DOHH2 (cell line): Measurements from ENCODE around the gene TSPAN5.

Experiments
- H3F3A ChIP-seq: fragments of 200-600 bp; sonication (generic), shearing (Covaris generic); 2 replicates; pipeline ENCODE4 v1.6.0; 2016; ENCODE audit warnings: antibody characterized with exemption, mild to moderate bottlenecking; ENCODE audit not compliant: control insufficient read depth, insufficient read depth
- H3K27ac ChIP-seq: fragments of 200-600 bp; sonication (generic); 2 replicates; pipeline ENCODE4 v1.5.1; 2014; ENCODE audit warnings: low read depth, mild to moderate bottlenecking, low read length, moderate library complexity
- H3K27me3 ChIP-seq: fragments of 200-600 bp; sonication (generic); 2 replicates; pipeline ENCODE4 v1.6.1; 2014; ENCODE audit warnings: mild to moderate bottlenecking, low read length, mixed read lengths; ENCODE audit not compliant: control insufficient read depth
- H3K36me3 ChIP-seq: fragments of 200-600 bp; sonication (generic); 2 replicates; pipeline ENCODE4 v1.6.1; 2014; ENCODE audit warnings: mild to moderate bottlenecking, low read length, moderate library complexity, mixed read lengths; ENCODE audit not compliant: control insufficient read depth
- H3K4me1 ChIP-seq: fragments of 200-600 bp; sonication (generic); 2 replicates; pipeline ENCODE4 v1.6.1; 2014; ENCODE audit warnings: mild to moderate bottlenecking, low read length, mixed read lengths; ENCODE audit not compliant: control insufficient read depth
- H3K4me2 ChIP-seq: fragments of 200-600 bp; sonication (generic); 2 replicates; pipeline ENCODE4 v1.6.0; 2014; ENCODE audit warnings: mild to moderate bottlenecking, low read length, moderate library complexity
- H3K4me3 ChIP-seq: fragments of 200-600 bp; sonication (generic); 2 replicates; pipeline ENCODE4 v1.5.1; 2014; ENCODE audit warnings: mild to moderate bottlenecking, low read length, mixed read lengths
- H3K79me2 ChIP-seq: fragments of 200-600 bp; sonication (generic); 2 replicates; pipeline ENCODE4 v1.6.1; 2014; ENCODE audit warnings: mild to moderate bottlenecking, low read length, mixed read lengths; ENCODE audit not compliant: control insufficient read depth
- H3K9me2 ChIP-seq: fragments of 200-600 bp; sonication (generic); replicated peaks from 2 replicates; pipeline ENCODE4 v1.6.1; 2014; ENCODE audit warnings: mild to moderate bottlenecking, low read length, mixed read lengths; ENCODE audit not compliant: control insufficient read depth
- H3K9me3 ChIP-seq: fragments of 200-600 bp; sonication (generic); 2 replicates; pipeline ENCODE4 v1.6.1; 2014; ENCODE audit warnings: antibody characterized with exemption, low read length, mixed read lengths; ENCODE audit not compliant: control insufficient read depth, insufficient read depth
- H4K20me1 ChIP-seq: fragments of 200-600 bp; sonication (generic); 2 replicates; pipeline ENCODE4 v1.6.0; 2014; ENCODE audit warnings: low read depth, mild to moderate bottlenecking, antibody characterized with exemption, low read length, moderate library complexity; ENCODE audit not compliant: control insufficient read depth, insufficient read depth
- CTCF ChIP-seq: fragments of 200-600 bp; sonication (generic); IDR thresholded peaks from one replicate; pipeline ENCODE4 v1.5.1; 2014; ENCODE audit warnings: antibody characterized with exemption, mild to moderate bottlenecking, low read depth, low read length; ENCODE audit not compliant: poor library complexity, severe bottlenecking
- EZH2phosphoT487 ChIP-seq: fragments of 200-600 bp; sonication (generic); IDR thresholded peaks from 2 replicates; pipeline ENCODE4 v1.6.1; 2017; ENCODE audit warnings: borderline replicate concordance, mild to moderate bottlenecking, antibody characterized with exemption, low read length, moderate library complexity, mixed read lengths

The TSPAN5 gene

GRCh38 chr4:98682719-98683118 is 24.3 kb upstream of the TSPAN5 start:
- Histone ChIP-seq H4K20me1 (no peaks in the 10 kb centered on the region), H3K9me2 (no peaks in the 10 kb centered on the region), H3K27me3 (no peaks in the 10 kb centered on the region), H3K27ac (no peak overlapping the region), H3F3A (no peaks in the 10 kb centered on the region), H3K4me3 (no peak overlapping the region), H3K4me1 (no peaks in the 10 kb centered on the region), H3K9me3 (no peaks in the 10 kb centered on the region), H3K79me2 (no peaks in the 10 kb centered on the region), H3K4me2 (no peak overlapping the region), H3K36me3 (no peaks in the 10 kb centered on the region)
- TF ChIP-seq CTCF (no peak), EZH2phosphoT487 (no peak)

GRCh38 chr4:98680806-98681205 is 22.4 kb upstream of the TSPAN5 start:
- TF ChIP-seq EZH2phosphoT487, result no peak
- TF ChIP-seq CTCF, result no peak
- Histone ChIP-seq H3K9me3 (no peaks in the 10 kb centered on the region), H3K9me2 (no peaks in the 10 kb centered on the region), H3K4me3 (no peak overlapping the region), H3K36me3 (no peaks in the 10 kb centered on the region), H3K27me3 (no peaks in the 10 kb centered on the region), H3K4me1 (no peaks in the 10 kb centered on the region), H3F3A (no peaks in the 10 kb centered on the region), H3K4me2 (no peak overlapping the region), H4K20me1 (no peaks in the 10 kb centered on the region), H3K79me2 (no peaks in the 10 kb centered on the region), H3K27ac (no peak overlapping the region)

- H3K27me3 ChIP-seq, result no peaks in the 10 kb centered on the region
Measured at GRCh38 chr4:98679738-98680137, 21.3 kb upstream of the TSPAN5 start.

More at GRCh38 chr4:98679738-98680137, 21.3 kb upstream of the TSPAN5 start:
- Histone ChIP-seq H4K20me1 (no peaks in the 10 kb centered on the region), H3K4me1 (no peaks in the 10 kb centered on the region), H3K9me2 (no peaks in the 10 kb centered on the region), H3K36me3 (no peaks in the 10 kb centered on the region), H3K4me2 (no peak overlapping the region), H3K4me3 (no peak overlapping the region), H3K79me2 (no peaks in the 10 kb centered on the region), H3K9me3 (no peaks in the 10 kb centered on the region), H3K27ac (no peak overlapping the region), H3F3A (no peaks in the 10 kb centered on the region)
- TF ChIP-seq CTCF (no peak), EZH2phosphoT487 (no peak)
